ENCODE data around the gene SRPK3.

Gene SRPK3

GRCh38 chrX:153772316-153773217, 8.3 kb upstream of the SRPK3 start:
- no peak overlapping the region for H3K27ac ChIP-seq

GRCh38 chrX:153773218-153773611, 7.6 kb upstream of the SRPK3 start:
- no peak overlapping the region for H3K27ac ChIP-seq
- TF ChIP-seq, protein P1, sequence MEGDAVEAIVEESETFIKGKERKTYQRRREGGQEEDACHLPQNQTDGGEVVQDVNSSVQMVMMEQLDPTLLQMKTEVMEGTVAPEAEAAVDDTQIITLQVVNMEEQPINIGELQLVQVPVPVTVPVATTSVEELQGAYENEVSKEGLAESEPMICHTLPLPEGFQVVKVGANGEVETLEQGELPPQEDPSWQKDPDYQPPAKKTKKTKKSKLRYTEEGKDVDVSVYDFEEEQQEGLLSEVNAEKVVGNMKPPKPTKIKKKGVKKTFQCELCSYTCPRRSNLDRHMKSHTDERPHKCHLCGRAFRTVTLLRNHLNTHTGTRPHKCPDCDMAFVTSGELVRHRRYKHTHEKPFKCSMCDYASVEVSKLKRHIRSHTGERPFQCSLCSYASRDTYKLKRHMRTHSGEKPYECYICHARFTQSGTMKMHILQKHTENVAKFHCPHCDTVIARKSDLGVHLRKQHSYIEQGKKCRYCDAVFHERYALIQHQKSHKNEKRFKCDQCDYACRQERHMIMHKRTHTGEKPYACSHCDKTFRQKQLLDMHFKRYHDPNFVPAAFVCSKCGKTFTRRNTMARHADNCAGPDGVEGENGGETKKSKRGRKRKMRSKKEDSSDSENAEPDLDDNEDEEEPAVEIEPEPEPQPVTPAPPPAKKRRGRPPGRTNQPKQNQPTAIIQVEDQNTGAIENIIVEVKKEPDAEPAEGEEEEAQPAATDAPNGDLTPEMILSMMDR (conservative IDR thresholded peaks at IDR 0.05), result no peak

More at GRCh38 chrX:153772316-153773217, 8.3 kb upstream of the SRPK3 start:
- TF ChIP-seq, protein P1 (conservative IDR thresholded peaks at IDR 0.05), result no peak

DNA sequence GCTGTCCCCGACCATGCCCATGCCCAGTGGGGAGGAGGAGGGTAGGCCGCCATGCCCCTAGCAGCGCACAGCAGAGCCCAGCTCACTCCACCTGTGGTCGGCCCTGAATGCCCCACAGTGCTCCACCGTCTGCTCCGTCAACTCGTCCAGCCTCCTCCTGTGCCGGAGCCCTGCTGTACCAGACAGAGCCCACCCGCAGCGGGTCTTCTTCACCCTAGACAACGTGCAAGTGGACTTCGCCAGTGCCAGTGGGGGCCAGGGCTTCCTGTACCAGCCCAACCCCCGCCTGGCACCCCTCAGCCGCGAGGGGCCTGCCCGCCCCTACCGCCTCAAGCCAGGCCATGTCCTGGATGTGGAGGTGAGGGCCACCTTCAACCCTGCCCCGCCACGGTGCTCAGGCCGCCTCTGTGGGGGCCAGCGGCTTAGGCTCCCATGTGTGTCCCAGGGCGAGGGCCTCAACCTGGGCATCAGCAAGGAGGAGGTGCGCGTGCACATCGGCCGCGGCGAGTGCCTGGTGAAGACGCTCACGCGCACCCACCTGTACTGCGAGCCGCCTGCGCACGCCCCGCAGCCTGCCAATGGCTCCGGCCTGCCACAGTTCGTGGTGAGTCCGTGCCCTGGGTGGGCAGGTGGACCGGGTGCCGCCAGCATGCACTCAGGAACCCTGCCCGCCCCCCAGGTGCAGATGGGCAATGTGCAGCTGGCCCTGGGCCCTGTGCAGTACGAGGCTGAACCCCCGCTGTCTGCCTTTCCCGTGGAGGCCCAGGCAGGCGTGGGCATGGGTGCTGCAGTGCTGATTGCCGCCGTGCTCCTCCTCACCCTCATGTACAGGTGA, 6.9 kb upstream of the SRPK3 start:
- H3K27ac ChIP-seq, result no peak overlapping the region
- TF ChIP-seq, protein P1 (conservative IDR thresholded peaks at IDR 0.05), result no peak

DNA sequence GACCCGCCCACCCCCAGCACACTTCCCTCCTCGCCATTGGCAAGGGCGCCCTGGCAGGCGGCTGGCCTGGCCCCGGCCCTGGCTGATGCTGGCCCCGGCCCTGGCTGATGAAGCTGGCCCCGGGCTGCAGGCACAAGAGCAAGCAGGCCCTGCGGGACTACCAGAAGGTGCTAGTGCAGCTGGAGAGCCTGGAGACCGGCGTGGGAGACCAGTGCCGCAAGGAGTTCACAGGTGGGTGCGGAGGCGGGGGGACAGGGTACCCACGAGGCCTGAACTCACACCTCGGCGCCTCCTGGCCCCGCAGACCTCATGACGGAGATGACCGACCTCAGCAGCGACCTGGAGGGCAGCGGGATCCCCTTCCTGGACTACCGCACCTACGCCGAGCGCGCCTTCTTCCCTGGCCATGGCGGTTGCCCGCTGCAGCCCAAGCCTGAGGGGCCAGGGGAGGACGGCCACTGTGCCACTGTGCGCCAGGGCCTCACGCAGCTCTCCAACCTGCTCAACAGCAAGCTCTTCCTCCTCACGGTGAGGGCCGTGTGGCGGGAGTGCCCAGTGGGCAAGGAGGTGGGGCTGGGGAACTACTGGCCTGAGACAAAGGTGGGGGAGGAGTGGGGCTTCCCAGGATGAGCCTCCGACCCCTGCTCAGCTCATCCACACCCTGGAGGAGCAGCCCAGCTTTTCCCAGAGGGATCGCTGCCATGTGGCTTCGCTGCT, 6.1 kb upstream of the SRPK3 start:
- TF ChIP-seq, protein P1 (conservative IDR thresholded peaks at IDR 0.05), result no peak
- H3K27ac ChIP-seq, result no peak overlapping the region

DNA sequence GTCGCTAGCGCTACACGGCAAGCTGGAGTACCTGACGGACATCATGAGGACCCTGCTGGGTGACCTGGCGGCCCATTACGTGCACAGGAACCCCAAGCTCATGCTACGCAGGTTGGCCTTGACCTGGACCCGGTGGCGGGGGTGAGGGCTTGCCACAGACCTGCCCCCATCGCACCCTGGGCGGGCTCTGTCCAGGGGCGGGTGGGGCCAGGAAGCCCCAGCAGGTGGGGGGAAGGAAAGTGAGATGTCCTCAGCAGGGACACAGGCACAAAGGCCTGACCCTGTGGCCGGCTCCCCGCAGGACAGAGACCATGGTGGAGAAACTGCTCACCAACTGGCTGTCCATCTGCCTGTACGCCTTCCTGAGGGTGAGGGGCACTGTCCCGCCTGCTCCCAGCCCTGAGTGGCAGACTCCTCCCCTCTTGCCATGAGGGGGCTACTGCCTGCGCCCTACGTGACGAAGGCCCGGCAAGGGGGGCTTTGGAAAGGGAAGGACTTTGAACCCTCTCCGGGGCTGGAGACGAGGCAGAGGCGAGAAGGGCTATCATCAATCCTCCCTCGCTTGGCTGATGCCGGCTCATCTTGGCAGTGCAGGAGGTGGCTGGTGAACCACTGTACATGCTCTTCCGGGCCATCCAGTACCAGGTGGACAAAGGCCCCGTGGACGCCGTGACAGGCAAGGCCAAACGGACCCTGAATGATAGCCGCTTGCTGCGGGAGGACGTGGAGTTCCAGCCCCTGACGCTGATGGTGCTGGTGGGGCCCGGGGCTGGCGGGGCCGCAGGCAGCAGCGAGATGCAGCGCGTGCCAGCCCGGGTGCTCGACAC, 5.3 kb upstream of the SRPK3 start:
- no peak overlapping the region for H3K27ac ChIP-seq
- TF ChIP-seq, protein P1 (conservative IDR thresholded peaks at IDR 0.05), result no peak

- no peak overlapping the region for H3K27ac ChIP-seq
- TF ChIP-seq, protein P1 (conservative IDR thresholded peaks at IDR 0.05), result no peak
Measured at GRCh38 chrX:153776120-153776599, 4.7 kb upstream of the SRPK3 start.

All from VCaP (cell line).